ENCODE measurements around the gene PSMA5.

Gene PSMA5

GRCh38 chr1:109367626-109368025, 58.6 kb downstream of the PSMA5 start:
- DNase-seq (ENCODE audit: low read depth) = no peak

- no peak for DNase-seq (ENCODE audit: low read depth)
These were observed 60.5 kb downstream of the PSMA5 start for GRCh38 chr1:109365642-109366204.

GRCh38 chr1:109361649-109362048, 64.6 kb downstream of the PSMA5 start:
- DNase-seq (ENCODE audit: low read depth) = peak; percentile 74

GRCh38 chr1:109361069-109361468, 65.2 kb downstream of the PSMA5 start:
- no peak for DNase-seq (ENCODE audit: low read depth)

- DNase-seq (ENCODE audit: low read depth) = peak; percentile 11
These were observed 68.6 kb downstream of the PSMA5 start for GRCh38 chr1:109357616-109358015.

- no peak for DNase-seq (ENCODE audit: low read depth)
These were observed 69.3 kb downstream of the PSMA5 start for GRCh38 chr1:109356915-109357314.

- peak; percentile 24 for DNase-seq (ENCODE audit: low read depth)
These were observed 69.7 kb downstream of the PSMA5 start for GRCh38 chr1:109356505-109356904.

GRCh38 chr1:109354929-109355328, 71.3 kb downstream of the PSMA5 start:
- DNase-seq (ENCODE audit: low read depth) = no peak

GRCh38 chr1:109351457-109351856, 74.8 kb downstream of the PSMA5 start:
- DNase-seq (ENCODE audit: low read depth) = no peak

GRCh38 chr1:109350655-109351054, 75.6 kb downstream of the PSMA5 start:
- no peak for DNase-seq (ENCODE audit: low read depth)

- no peak for DNase-seq (ENCODE audit: low read depth)
These were observed 76.1 kb downstream of the PSMA5 start for GRCh38 chr1:109350182-109350581.

All from EH (cell line).